Esophagus squamous epithelium (tissue), 5 donors: ENCODE measurements around the gene KLHDC9. TPM values are rescaled to one million over a fixed set of nuclear protein-coding genes. Genes with fewer than 3 reads are reported as not detected.

Source experiments
- DNase-seq: peaks from one replicate; lab custom pipeline; 2025; lab: John Stamatoyannopoulos, UW
- H3K27ac ChIP-seq, 4 donors: fragments of 200-600 bp; sonication (generic); one replicate each; pipeline ENCODE4 v1.5.1; 2016 to 2019; ENCODE audit warnings: mild to moderate bottlenecking in 1 of 4
- H3K27me3 ChIP-seq, 4 donors: fragments of 200-600 bp; sonication (generic); 1 replicate in 3 of 4; 2 replicates in 1 of 4; pipeline versions ENCODE4 v1.5.1 to v1.6.0; 2017 to 2021; ENCODE audit warnings: antibody characterized with exemption in 1 of 4
- H3K36me3 ChIP-seq, 3 donors: fragments of 200-600 bp; sonication (generic); one replicate each; pipeline ENCODE4 v1.5.1; 2016 to 2019
- H3K4me1 ChIP-seq, 3 donors: fragments of 200-600 bp; sonication (generic); one replicate each; pipeline ENCODE4 v1.5.1; 2017 to 2019
- H3K4me3 ChIP-seq, 4 donors: fragments of 200-600 bp; sonication (generic); 1 replicate in 3 of 4; 2 replicates in 1 of 4; pipeline ENCODE4 v1.5.1; 2016 to 2019; ENCODE audit warnings: mild to moderate bottlenecking in 2 of 4, moderate library complexity in 1 of 4
- H3K9me3 ChIP-seq, 3 donors: fragments of 200-600 bp; sonication (generic); one replicate each; pipeline ENCODE4 v1.5.1; 2016 to 2019
- POLR2A ChIP-seq, 4 donors: fragments of 450-650 bp; IDR thresholded peaks; one replicate each; pipeline ENCODE4 v1.6.1; 2017; ENCODE audit warnings: antibody characterized with exemption in 4 of 4, mild to moderate bottlenecking in 4 of 4, moderate library complexity in 3 of 4
- WGBS, 2 donors: methylation state at CpG; one replicate each; pipeline ENCODE4 v1.1.5; 2018; 5-methylcytosine and 5-hydroxymethylcytosine counted together
- intact Hi-C: fragments of 100-400 bp; cut with DNase I; formaldehyde crosslinking; loops from one replicate; pipeline ENCODE4 v1.15.0; 2022
- total RNA-seq, 4 donors: library from RNA; depleted of rRNA; stranded (reverse); fragments of >200 nt; gene quantifications; one replicate each; pipeline ENCODE4 v1.1.0, GENCODE V29; 2016
- TF ChIP-seq, protein P1 (sequence below), 6 experiments: fragments of 450-650 bp in 4 of 6; fragments of 200-600 bp in 2 of 6; sonication (generic) in 2 of 6; IDR thresholded peaks; one replicate each; pipeline ENCODE4 v1.5.1; 2016 to 2019; ENCODE audit warnings: antibody characterized with exemption in 6 of 6, mild to moderate bottlenecking in 4 of 6, moderate library complexity in 4 of 6
- donor health status: DM: yes; HTN: yes; CAD: no.

The KLHDC9 gene
- total RNA-seq, 4 donors from 2014 or later = 0.31 to 2.7 (median 1.7) TPM

- H3K36me3 ChIP-seq = peaks cover 18 to 82% (median 46%) of the 10 kb centered on the region in 3 donors
- 85% methylated on average over 6 of the region's 6 CpGs; no CpG with 5 or more reads in 1 of the 2 donors for WGBS, 2 donors
- no peak overlapping the region for H3K27ac ChIP-seq
- TF ChIP-seq, protein P1, sequence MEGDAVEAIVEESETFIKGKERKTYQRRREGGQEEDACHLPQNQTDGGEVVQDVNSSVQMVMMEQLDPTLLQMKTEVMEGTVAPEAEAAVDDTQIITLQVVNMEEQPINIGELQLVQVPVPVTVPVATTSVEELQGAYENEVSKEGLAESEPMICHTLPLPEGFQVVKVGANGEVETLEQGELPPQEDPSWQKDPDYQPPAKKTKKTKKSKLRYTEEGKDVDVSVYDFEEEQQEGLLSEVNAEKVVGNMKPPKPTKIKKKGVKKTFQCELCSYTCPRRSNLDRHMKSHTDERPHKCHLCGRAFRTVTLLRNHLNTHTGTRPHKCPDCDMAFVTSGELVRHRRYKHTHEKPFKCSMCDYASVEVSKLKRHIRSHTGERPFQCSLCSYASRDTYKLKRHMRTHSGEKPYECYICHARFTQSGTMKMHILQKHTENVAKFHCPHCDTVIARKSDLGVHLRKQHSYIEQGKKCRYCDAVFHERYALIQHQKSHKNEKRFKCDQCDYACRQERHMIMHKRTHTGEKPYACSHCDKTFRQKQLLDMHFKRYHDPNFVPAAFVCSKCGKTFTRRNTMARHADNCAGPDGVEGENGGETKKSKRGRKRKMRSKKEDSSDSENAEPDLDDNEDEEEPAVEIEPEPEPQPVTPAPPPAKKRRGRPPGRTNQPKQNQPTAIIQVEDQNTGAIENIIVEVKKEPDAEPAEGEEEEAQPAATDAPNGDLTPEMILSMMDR (IDR thresholded peaks at IDR 0.05) = no peak
- TF ChIP-seq POLR2A (IDR thresholded peaks at IDR 0.05) = no peak
- no peak overlapping the region for H3K4me3 ChIP-seq
- H3K9me3 ChIP-seq = no peaks in the 10 kb centered on the region
- intact Hi-C loops = no loop called here
- H3K4me1 ChIP-seq = peaks cover 17 to 39% (median 21%) of the 10 kb centered on the region in 3 donors
- H3K27me3 ChIP-seq = no peaks in the 10 kb centered on the region
- no peak for DNase-seq
These were observed 24.8 kb downstream of the KLHDC9 start for GRCh38 chr1:161122967-161123366.

DNA sequence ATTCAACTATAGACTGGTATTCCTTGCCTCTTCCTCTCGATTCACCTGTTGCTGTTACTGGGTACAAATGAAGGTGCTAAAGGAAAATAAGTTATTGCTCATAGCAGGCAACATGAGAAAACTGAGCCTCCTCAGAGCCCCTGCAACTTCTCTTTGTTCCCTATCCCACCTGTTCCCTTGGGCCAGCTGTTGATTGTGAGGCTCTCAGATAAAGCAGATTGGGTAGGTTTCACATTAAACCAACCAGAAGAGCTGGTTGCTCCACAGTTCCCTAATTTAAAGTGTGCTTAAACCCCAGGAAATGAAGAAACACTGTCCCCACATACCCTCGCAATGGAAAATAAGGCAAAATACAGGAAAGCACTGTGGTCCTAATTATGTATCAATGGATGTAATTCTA lies 29.5 kb downstream of the KLHDC9 start:
- Histone ChIP-seq H3K36me3 (peaks cover 4 to 81% (median 39%) of the 10 kb centered on the region in 3 donors), H3K9me3 (no peaks in the 10 kb centered on the region), H3K4me3 (no peak overlapping the region), H3K4me1 (peaks cover 10 to 53% (median 18%) of the 10 kb centered on the region in 3 donors), H3K27me3 (no peaks in the 10 kb centered on the region), H3K27ac (no peak overlapping the region)
- TF ChIP-seq POLR2A (IDR thresholded peaks at IDR 0.05) = no peak
- TF ChIP-seq, protein P1 (IDR thresholded peaks at IDR 0.05) = no peak
- no peak for DNase-seq
- intact Hi-C loops = no loop called here
- 74 to 77% methylated on average over 2 of the region's 2 CpGs for WGBS, 2 donors

GRCh38 chr1:161128591-161129420 lies 30.6 kb downstream of the KLHDC9 start:
- H3K4me3 ChIP-seq = no peak overlapping the region
- no peak overlapping the region for H3K27ac ChIP-seq
- TF ChIP-seq POLR2A (IDR thresholded peaks at IDR 0.05) = no peak
- TF ChIP-seq, protein P1 (IDR thresholded peaks at IDR 0.05) = no peak
- no peaks in the 10 kb centered on the region for H3K27me3 ChIP-seq
- 85 to 91% methylated on average over 4 of the region's 4 CpGs for WGBS, 2 donors
- no peak for DNase-seq
- peaks cover 0 to 69% (median 32%) of the 10 kb centered on the region in 3 donors for H3K36me3 ChIP-seq
- intact Hi-C loops = no loop called here
- no peaks in the 10 kb centered on the region for H3K9me3 ChIP-seq
- H3K4me1 ChIP-seq = peaks cover 13 to 58% (median 23%) of the 10 kb centered on the region in 3 donors

DNA sequence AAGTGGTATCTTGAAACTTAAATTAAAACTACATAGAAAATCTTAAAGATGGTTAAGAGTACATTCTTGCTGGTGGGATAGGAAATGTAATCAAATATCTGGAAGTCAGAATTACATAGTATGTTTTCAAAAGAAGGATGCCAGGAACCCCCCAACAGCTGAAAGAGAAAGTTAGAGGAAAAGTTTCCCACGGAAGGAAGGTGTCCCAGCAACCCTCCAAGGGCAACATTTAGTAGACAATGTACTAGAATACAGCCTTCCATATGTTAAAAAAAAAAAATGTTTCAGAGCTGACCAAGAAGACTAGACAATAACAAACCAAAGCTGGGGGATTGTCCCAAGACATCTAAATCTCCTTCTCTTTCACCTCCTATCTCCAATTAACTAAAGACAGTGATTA lies 32.1 kb downstream of the KLHDC9 start:
- Histone ChIP-seq H3K36me3 (peaks cover 0 to 55% (median 18%) of the 10 kb centered on the region in 3 donors), H3K4me3 (no peak overlapping the region), H3K9me3 (no peaks in the 10 kb centered on the region), H3K27me3 (no peaks in the 10 kb centered on the region), H3K4me1 (peaks cover 22 to 69% (median 28%) of the 10 kb centered on the region in 3 donors), H3K27ac (peak overlapping the region in 1 of 4 donors; percentile 96)
- TF ChIP-seq POLR2A (IDR thresholded peaks at IDR 0.05) = no peak
- TF ChIP-seq, protein P1 (IDR thresholded peaks at IDR 0.05) = no peak
- WGBS, 2 donors = 18 to 62% methylated on average over 1 of the region's 1 CpG
- no peak for DNase-seq
- intact Hi-C loops = loop anchor here (10.0 kb wide), 1 partner anchor 295 kb away; no protein-coding TSS in a partner anchor
